UCSD-AML1 (cell line): Measurements from ENCODE around the gene PLD3.
"Not testable (repeated sequence)": the region's sequence is repeated elsewhere in the genome, so short reads cannot be mapped to it uniquely, and the experiment has no call there.

ENCODE experiments used
- DNase-seq: peaks from one replicate; lab custom pipeline; 2025; ENCODE audit not compliant: unreplicated experiment; lab: John Stamatoyannopoulos, UW

Gene PLD3

DNA sequence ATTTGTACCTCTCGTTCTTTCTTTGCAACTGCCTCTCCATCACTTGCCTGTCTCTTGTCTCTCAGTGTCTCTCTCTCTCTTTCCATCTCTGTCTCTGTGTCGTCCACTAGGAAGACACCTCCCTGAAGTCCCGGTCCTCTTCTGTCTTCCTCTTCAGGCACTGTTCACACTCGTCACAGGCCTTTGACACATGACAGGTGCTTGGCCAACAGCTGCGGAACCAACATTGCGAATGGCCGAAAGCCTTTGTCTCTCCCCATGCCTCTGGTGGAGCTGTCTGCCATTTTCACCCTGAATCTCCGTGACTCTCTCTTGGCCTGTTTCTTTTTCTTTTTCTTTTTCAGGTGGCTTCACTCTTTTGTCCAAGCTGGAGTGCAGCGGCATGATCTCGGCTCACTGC lies 38.7 kb downstream of the PLD3 start:
- no peak for DNase-seq

GRCh38 chr19:40388481-40388880 lies 40.0 kb downstream of the PLD3 start:
- DNase-seq: no peak

DNA sequence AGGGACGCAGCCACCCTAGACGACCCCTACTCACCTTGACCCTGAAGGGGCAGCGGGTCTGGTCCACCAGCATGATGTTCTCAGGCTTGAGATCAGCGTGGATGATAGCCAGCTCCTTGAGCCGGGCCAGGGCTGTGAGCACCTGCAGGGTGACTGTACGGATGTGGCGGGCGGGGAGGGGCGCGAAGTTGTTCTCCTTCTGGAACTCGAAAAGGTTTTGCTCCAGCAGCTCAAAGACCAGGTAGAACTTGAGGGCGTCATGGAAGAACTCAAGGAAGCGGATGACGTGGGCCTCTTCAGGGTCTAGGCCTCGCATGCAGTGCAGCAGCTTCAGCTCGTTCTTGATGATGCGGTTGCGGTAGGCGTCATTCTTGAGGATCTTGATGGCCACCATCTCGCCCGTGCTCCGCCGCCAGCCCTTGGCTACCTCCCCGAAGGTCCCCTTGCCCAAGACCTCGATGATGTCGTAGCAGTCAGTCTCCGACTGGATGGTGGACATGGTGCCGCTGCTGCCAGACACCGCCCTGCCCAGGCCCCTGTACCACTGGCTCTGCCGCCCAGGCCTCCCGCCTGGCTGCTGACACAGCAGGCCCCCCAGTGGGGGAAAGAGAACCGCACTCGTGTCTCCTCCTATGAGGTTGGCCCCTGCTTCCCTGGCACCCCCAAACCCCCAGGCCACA lies 41.0 kb downstream of the PLD3 start:
- no peak for DNase-seq

DNA sequence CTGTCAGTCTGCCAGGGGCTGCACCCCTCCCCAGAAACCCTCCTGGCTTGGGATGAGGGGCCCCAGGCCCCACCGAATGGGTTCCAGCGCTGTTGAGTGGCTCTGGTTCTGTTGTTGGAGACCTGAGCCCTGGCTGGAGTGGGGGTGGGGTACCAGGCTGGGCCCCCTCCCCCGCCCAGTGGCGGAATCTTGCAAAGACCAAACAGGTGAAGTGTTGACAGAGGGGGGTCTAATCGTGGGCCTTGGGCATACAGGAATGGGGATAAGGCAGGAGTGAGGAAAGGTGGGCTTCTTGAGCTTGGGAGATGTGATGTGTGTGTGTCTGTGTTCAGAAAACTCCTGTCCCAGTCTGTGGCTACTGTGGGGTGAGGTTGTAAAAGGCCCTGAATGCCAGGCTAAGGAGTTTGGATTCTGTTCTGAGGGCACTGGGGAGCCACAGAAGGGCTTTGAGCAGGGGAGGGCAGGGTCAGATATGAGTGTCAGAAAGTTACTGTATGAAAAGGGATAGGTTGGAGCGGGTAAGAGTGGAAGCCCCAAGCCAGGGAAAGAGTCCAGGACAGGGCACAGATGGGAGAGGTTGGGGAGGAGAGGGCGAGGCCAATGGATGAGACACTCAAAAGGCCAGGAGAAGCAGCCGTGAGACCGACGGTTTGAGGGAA lies 41.7 kb downstream of the PLD3 start, which contains the start of gene HIPK4:
Gene HIPK4 (minus strand): TSS at position 98 of the 659 bp plus-strand sequence. CDS start 279 bp downstream, outside the sequence.
- DNase-seq: no peak

DNA sequence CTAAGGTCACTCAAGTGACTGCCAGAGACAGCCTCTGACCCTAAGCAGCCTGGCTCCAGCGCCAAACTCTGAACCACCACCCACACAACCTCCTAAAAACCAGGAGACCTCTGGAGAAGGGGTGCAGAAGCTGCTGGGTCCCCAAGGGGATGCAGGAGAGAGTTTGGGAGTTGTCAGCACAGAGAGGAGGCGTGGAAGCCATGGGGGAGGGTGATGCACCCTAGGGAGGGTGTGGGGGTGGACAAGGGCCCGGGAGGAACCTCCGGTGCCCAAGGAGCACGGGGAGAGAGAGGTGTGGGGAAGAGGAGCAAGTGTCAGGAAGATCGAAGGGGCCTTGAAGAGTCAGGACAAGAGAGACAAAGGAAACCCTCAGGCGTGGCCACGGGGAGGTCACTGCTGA lies 43.6 kb downstream of the PLD3 start:
- no peak for DNase-seq

- peak; percentile 23 for DNase-seq
These were observed 44.5 kb downstream of the PLD3 start for GRCh38 chr19:40392894-40393517.

GRCh38 chr19:40393894-40394815 lies 45.7 kb downstream of the PLD3 start:
- DNase-seq: no peak

- DNase-seq: no peak
These were observed 46.3 kb downstream of the PLD3 start for GRCh38 chr19:40394816-40395210.

DNA sequence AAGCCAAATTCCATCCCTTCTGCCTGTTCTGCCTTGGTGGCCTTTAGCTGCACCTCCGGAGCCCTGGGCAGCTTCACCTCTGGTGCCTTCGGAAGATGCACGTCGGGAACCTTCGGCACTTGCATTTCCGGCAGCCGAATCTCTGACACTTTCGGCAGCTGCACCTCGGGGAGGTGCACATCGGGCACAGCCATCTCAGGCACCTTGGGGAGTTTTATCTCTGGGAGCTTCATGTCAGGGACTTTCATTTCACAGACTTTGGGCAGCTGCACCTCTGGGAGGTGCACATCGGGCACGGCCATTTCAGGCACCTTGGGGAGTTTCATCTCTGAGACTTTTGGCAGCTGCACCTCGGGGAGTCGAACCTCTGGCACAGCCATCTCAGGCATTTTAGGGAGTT lies 47.5 kb downstream of the PLD3 start:
- DNase-seq: no peak

GRCh38 chr19:40396886-40397567 lies 48.5 kb downstream of the PLD3 start:
- no peak for DNase-seq

GRCh38 chr19:40397568-40397906 lies 49.0 kb downstream of the PLD3 start:
- no peak for DNase-seq

DNA sequence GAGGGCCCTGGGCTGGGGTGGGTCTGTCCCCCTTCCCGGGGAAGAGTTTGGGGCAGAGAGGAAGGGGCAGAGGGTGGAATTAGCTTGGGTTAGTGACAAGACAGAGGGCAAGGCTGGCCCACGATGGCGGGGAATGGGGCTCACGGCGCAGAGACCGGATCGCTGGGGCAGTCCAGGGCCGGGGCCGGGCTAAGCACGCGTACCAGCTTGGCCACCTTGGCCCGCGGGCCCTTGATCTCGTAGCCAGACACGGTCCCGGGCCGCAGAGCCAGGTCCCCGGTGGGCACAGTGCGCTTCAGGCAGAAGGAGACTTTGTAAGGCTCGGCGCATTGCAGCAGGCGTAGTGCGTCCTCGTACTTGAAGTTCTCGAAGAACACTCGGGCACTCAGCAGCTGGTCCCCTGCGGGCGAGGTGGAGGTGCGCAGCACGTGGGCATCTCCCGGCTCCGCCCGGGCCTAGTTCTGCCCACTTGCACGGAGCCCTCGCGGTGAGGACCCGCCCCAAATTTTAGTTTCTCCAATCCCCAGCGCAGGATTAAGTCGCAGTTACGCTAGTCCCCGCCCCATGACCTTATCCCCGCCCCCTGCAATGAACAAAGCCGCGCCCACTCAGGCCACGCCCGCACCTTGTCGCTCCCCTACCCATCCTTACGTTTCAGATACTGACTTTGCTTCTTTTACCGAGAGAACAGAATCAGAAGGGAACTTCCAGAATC lies 50.1 kb downstream of the PLD3 start:
- DNase-seq: no peak

GRCh38 chr19:40400559-40400958 lies 52.1 kb downstream of the PLD3 start:
- no peak for DNase-seq

DNA sequence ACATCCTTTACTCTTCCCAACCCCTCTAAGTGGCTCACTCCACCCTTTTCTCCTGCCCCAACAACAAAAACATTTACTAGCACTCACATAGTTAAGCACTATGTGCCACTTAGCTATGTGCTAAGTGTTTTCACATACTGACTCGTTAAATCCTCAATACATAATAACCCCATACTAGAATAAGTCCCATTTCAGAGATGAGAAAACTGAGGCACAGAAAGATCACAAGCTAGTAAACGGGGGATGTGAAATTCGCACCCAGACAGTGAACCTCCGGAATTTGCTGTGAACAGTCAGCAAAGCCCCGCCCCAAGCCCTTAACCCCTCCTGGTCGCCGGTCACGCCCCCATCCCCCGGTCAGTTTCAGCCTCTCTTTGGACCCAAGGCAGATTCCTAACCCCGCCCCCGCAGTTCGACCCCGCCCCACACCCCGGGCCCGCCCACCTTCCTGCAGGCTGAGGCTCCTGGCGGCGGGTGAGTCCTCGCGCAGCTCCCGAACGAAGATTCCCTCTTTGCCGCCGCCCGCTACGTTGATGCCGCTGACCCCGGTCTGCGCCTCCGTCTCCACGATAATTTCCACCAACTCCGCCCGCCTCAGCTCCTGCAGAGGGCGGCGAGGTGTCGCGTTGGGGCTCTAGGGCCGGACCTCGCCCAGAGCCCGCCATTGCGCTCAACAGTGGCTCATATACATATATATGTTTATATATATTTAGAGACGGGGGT lies 54.9 kb downstream of the PLD3 start:
- peak; percentile 92 for DNase-seq

GRCh38 chr19:40407714-40408597 lies 59.5 kb downstream of the PLD3 start:
- DNase-seq: no peak

- DNase-seq: not testable (repeated sequence)
These were observed 60.1 kb downstream of the PLD3 start for GRCh38 chr19:40408598-40408925.

DNA sequence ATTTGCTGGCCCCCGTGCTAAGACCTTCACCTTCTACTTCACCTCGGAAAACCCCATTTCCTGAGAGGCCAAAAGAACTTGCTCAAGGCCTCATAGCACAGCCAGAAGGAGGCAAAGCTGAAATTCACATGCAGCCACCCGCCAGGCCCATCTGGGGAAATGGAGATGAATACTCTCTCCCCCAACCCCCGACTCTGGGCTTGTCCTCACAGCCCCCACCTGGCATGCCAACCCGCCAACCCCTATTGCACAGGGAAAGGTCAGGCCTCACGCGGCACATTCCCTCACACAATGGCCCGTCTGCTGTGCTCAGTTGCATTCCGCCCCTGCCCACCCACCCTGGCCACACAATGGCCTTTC lies 61.5 kb downstream of the PLD3 start:
- DNase-seq: no peak

DNA sequence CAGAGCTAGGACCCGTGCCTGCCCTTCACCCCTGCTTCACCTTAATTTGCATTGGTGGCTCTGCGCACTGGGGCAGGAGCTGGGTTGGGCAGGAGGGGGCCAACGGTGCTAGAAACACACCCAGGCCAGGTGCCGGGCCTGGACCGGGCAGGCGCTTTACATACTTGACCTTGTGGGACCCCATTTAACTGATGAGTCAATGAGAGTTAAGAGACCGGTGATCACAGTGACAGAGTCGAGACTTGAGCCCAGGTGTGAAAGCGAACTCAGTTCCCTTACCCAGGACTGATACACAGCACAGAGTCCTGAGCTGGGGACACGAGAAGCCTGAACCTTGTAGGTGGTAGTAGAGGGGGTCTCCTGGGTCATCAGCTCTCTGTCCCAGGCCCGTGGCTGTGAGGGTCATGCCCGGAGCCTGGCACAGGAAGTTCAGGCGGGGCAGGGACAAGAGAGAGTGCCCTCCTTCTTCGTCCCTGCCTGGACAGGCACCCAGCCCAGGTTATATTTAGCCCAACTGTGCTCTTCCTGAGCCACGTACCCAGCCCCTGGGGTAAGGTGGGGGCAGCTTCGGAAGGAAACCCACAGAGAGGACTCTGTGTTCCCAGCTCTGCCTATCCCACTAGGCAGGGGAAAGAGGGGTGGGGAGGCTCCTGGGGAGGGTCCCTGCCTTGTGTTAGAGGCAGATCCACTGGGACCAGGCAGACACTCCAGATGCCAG lies 62.8 kb downstream of the PLD3 start:
- DNase-seq: peak; percentile 47
